Hepatocyte (in vitro differentiated cells): ENCODE measurements around the gene SLC22A14.

ENCODE experiments used
- EZH2 ChIP-seq: fragments of 200-600 bp; sonication (generic); IDR thresholded peaks from 2 replicates; pipeline ENCODE4 v1.6.1; 2016; ENCODE audit warnings: antibody characterized with exemption, mild to moderate bottlenecking, borderline replicate concordance
- EZH2phosphoT487 ChIP-seq: fragments of 200-600 bp; sonication (generic); IDR thresholded peaks from one replicate; pipeline ENCODE4 v1.6.1; 2018; ENCODE audit warnings: antibody characterized with exemption, mild to moderate bottlenecking, low read depth, moderate library complexity; ENCODE audit not compliant: unreplicated experiment, severe bottlenecking
- TF ChIP-seq, protein P1 (sequence below): fragments of 200-600 bp; sonication (generic); IDR thresholded peaks from 2 replicates; pipeline ENCODE4 v1.5.1; 2016; ENCODE audit warnings: antibody characterized with exemption, mild to moderate bottlenecking; ENCODE audit not compliant: poor library complexity

DNA sequence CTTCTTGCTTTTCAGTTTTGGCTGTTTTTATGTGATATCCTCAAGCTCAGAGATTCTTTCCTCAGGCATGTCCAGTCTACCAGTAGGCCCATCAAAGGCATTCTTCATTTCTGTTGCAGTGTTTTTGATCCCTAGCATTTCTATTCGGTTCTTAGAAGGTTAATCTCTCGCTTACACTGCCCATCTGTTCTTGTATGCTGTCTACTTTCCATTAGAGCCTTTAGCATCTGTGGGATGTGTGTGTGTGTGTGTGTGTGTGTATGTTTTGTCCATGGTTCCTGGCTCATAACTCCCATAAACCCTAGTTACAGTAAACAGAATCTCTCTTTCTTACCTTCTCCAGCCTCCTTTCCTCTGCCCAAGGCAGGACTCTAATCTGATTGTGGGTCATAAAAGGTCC, 21.6 kb upstream of the SLC22A14 start:
- TF ChIP-seq, protein P1, sequence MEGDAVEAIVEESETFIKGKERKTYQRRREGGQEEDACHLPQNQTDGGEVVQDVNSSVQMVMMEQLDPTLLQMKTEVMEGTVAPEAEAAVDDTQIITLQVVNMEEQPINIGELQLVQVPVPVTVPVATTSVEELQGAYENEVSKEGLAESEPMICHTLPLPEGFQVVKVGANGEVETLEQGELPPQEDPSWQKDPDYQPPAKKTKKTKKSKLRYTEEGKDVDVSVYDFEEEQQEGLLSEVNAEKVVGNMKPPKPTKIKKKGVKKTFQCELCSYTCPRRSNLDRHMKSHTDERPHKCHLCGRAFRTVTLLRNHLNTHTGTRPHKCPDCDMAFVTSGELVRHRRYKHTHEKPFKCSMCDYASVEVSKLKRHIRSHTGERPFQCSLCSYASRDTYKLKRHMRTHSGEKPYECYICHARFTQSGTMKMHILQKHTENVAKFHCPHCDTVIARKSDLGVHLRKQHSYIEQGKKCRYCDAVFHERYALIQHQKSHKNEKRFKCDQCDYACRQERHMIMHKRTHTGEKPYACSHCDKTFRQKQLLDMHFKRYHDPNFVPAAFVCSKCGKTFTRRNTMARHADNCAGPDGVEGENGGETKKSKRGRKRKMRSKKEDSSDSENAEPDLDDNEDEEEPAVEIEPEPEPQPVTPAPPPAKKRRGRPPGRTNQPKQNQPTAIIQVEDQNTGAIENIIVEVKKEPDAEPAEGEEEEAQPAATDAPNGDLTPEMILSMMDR: no peak
- TF ChIP-seq EZH2: no peak
- no peak for TF ChIP-seq EZH2phosphoT487
